Endometrial microvascular endothelial cells (primary cell): ENCODE data around the gene ATP13A2. TPM values are rescaled to one million over a fixed set of nuclear protein-coding genes. Genes with fewer than 3 reads are reported as not detected.

ENCODE experiments used
- in situ Hi-C: cut with HindIII; loops from 2 replicates; pipeline ENCODE4 v1.10.0; 2017; ENCODE audit warnings: low sequenced_read_pairs, low pct_unique_long_range_greater_than_20kb; ENCODE audit errors: inconsistent ontology term
- total RNA-seq: library from RNA; depleted of rRNA; stranded (reverse); fragments of >200 nt; gene quantifications from one replicate; pipeline ENCODE4 v1.2.3, GENCODE V29; 2015; ENCODE audit errors: inconsistent ontology term

The ATP13A2 gene
- total RNA-seq, 1 donor from 2014 or later: 66.2 TPM

- in situ Hi-C loops: no loop called here
These were observed 25.6 kb downstream of the ATP13A2 start for GRCh38 chr1:16986113-16986512.

DNA sequence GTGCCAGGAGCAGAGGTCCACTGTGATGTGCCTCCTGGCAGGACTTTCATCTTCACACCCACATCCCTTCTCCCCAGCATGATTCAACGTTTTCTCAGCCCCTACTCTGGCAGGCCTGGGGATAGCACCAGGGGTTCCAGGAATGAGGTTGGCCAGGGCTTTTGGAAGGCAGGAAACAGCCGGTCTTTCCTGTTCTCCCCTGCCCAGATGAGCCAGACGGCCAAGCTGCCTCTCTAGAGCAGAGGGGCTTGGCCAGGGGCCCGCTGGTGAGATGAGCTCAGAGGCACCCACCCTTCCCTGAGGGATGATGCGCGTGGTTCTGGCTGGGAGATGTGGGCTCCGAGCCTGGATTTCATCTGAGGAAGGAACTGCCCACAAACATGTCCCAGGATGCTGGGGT is 27.0 kb downstream of the ATP13A2 start:
- in situ Hi-C loops: no loop called here

GRCh38 chr1:16983649-16984048 is 28.1 kb downstream of the ATP13A2 start:
- in situ Hi-C loops: no loop called here

GRCh38 chr1:16982902-16983301 is 28.8 kb downstream of the ATP13A2 start:
- in situ Hi-C loops: no loop called here

DNA sequence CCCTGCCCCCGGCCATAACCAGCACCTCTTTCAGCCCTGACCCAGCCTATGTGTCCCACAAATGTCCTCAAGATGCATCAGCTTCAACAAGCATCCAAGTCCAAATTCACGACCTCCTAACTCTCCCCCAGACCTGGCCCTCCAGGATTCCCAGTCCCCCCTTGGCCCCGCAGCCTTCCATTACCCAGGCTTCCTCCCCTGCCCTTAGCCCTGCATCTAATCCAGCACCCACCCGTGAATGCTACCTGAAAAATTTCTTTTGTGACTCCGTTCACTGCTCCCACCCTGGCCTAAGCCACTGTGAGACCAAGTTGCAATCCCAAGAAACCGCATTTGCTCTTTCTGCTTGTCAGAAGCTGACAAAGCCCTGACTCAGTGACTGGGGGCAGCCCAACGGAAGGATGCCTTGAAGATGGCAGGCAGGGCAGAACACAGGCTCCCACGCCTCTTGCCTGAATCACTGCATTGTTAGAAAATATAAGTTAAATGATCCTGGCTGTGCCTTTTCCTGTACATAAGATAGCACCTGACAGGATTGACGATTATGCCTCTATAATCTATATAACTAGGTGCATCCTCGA is 30.4 kb downstream of the ATP13A2 start:
- in situ Hi-C loops: no loop called here

GRCh38 chr1:16980473-16981268 is 31.1 kb downstream of the ATP13A2 start, which contains the start of gene MFAP2:
TSS of gene MFAP2 (minus strand) at chr1:16980620. CDS start at chr1:16978273, 2,347 bp downstream.
- in situ Hi-C loops: no loop called here

- in situ Hi-C loops: no loop called here
These were observed 32.0 kb downstream of the ATP13A2 start for GRCh38 chr1:16979475-16980327.

DNA sequence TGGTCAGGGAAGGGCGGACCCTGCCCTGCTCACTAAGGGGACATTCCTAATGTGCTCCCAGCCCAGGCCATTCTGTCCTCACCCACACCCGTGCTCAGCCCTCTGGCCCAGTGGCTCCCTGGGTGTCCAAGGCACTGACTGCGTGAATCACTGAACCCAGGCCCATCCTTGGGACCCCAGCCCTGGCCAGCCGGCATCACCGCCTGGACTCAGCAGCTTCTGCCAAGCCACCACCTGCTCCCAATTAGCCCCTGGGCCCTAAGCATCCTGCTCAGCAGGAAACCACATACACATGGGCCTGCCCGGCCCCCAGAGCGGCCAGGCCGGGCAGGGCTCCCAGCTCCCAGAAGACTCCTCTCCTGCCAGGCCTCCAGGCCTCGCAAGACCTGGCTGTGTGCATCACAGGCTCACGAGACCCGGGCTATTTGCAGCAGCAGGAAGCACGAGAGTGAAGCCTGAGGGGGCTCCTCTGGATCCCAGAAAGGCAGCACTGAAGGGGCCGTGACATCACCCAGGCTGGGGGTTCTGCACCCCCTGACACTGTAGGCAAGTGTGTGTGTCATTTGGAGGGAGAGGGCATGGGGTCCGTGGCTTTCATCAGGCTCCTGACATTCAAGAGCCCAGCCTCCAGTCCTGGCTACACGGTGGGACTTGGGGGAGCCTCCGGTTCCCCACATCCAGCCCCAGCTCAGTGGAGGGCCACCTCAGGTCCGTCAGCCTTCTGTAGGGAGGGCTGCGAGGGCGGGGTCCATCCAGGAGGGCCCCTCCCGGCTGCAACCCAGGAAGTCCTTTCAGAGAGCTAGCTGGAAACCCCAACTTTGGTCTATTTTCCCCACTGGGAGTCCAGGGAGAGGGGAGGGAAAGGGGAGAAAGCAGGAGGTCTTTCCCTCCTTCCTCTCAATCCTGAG is 32.9 kb downstream of the ATP13A2 start:
- in situ Hi-C loops: no loop called here

DNA sequence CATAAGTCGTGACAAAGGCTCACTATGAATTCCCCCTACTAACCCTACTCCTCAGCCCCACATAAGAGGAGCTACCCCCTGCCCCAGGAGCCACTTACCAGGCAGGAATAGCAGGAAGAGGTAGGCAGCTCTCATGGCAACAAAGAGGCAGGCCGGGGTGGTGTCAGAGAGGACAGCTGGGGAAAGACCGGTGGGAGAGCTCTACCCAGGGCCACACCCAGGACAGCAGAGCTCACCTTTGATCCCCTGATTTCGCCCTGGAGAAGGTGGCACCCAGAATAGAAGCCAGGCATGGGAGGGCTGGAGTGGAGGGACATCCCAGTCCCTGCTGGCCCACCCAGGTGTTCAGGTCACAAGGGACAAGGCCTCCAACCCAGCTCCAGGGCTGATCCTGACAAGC is 33.6 kb downstream of the ATP13A2 start:
- in situ Hi-C loops: no loop called here

DNA sequence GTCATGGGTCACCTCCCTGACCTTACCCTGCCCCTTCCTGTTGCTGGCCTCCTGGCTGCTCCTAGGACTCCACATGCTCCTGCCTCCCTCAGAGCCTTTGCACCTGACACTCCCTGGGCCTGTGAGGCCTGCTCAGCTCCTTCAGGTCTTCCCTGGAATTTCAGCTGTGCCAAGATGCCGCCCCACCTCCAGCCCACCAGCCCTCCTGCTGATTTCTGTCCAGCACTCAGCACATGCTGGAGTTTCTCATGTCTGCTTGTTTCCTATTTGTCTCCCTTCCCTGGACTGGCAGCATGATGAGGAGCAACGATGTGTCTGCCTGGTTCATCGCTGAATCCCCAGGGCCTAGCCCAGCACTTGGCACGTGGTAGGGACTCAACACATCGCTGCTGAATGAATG is 34.4 kb downstream of the ATP13A2 start:
- in situ Hi-C loops: no loop called here

GRCh38 chr1:16976966-16977365 is 34.8 kb downstream of the ATP13A2 start:
- in situ Hi-C loops: no loop called here

DNA sequence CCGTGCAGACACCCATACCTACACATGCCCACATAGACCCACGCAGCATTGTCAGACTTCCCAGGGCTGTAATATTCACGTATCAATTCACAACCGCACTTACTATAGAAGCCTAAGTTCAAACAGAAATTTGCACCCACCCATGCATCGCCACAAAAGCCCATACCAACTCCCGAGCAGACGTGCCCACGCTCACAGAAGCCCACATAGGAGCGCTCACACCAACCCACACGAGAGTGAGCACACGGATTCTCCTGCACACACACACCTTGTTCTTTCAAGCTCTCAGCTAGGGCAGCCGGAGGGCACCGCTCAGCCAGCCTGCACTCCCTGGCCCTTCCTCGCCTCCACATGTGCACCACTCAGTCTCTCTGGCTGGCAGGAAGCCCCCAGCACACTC is 35.9 kb downstream of the ATP13A2 start:
- in situ Hi-C loops: no loop called here

DNA sequence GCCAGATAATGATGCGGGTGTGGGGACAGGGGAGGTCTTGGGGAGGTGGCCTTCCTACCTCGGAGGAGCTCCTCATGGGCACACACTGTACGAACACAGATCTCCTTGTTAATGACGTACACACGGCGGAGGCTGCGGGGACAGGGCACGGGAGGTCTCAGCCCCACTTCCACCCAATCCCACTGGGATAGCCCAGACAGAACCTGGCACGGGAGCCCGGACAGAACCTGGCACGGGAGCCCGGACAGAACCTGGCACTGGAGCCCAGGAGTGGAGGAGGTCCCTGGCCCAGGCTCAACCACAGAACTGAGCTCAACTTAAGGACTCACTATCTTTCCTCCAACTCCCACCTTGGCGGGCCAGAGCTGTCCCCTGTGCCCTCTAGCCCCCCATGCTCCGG is 36.5 kb downstream of the ATP13A2 start:
- in situ Hi-C loops: no loop called here

- in situ Hi-C loops: no loop called here
These were observed 38.5 kb downstream of the ATP13A2 start for GRCh38 chr1:16973215-16973614.

DNA sequence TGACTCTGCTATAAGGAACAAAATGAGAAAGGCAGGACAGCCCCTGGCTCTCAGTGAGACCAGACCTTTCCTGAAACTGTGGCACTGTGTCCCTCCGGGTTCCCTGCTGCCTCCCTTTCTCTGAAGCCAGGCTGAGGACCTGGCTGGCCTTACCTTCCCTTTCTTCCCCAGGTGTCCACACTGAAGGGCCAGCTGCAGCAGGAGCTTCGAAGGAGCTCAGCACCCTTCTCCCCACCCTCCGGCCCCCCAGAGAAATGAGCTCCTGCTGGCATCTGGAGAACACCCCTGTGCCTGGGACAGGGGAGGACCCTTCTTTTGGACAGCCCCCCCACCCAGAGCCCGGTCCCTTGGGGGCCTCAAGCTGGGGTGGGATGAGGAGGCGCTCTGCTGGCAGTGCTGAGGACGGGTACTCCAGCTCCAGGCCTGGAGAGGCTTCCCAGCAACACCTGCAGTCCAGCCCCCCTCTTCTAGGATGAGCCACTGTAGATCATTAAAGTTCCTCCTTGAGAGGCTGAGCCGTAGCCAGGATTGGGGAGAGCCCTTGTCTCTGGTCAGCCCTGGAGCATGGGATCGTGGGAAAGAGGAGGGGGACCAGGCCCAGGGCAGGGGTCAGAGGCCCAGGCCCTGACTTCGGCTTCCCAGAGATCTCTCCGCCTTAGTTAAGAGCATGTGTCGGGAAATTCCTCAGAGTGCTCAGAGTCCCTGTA is 39.4 kb downstream of the ATP13A2 start:
- in situ Hi-C loops: no loop called here

DNA sequence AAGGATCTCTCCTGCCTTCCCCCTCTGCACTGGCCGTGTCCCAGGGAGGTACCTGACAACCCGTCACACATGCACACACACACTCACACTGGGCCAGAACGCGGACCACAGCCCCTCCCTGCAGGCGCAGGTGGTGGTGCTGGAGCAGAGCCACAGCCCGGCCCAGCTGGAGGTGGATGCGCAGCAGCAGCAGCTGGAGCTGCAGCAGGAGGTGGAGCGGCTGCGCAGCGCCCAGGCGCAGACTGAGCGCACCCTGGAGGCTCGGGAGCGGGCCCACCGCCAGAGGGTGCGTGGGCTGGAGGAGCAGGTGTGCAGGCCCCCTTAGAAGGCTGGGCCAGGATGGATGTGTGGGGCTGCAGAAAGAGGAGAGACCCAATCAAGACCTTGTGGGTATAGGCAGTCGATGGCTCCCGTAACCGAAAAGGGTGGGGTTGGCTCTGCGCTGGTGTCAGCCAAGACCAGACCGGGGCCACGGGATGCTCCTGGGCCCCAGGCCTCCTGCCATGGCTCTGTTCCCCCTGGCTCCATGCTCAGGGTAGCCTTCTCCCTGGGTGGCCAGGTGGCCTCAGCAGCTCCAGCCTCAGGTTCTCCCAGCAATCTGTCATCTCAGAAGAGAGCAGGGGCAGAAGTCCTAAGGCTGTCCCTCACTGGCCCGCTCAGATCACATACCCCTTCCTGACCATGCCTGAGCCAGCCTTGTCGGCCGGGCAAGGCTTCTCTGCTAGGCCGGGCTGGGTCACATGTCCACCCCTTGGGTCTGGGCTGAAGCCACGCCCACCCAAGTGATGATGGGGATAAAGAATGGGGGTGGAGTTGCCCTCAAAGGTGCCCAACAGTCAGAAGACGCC is 40.2 kb downstream of the ATP13A2 start:
- in situ Hi-C loops: no loop called here

- in situ Hi-C loops: no loop called here
These were observed 41.4 kb downstream of the ATP13A2 start for GRCh38 chr1:16970132-16970910.
